ENCODE data around the gene MPRIP. TPM values are rescaled to one million over a fixed set of nuclear protein-coding genes. Genes with fewer than 3 reads are reported as not detected.
A peak's percentile ranks its signal among the peaks of the same experiment; 100 is the strongest.

Gene MPRIP
- total RNA-seq, 2 donors from 2014 or later: 235 to 252 TPM

DNA sequence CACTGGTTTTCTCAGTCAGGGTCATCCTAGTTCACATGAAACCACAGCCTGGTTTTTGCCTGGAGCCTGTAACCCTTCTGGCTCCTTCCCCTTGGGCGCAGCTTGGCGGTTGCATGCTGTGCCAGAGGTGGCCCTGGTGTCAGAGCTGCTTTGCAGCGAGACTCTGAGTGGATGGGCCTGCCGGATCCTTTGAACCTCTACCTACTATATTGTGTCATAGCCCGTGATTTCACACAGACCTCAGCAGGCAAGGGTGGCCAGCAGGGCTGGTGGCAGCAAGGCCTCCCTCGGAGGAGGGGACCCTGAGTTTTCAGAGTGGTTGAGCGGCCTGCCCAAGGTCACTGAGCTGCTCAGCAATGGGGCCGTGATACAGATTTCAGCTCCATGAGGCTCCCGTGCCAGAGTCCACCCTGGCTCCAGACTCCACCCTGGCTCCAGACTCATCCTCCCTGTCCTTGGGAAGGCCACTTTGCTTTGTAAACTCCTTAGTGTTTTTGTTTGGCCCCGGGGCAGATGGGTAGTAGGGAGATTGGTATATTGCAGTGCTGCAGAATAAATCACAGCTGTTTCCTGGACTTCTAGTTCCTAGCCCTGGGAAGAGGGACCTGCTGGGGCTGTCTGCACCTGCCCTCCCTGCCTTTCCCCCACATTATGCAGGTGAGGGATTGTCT lies 9.7 kb downstream of the MPRIP start:
- DNase-seq (ENCODE audit: low spot score) (no peak), ATAC-seq (ENCODE audit: insufficient number of reproducible peaks, low FRiP score, low read depth) (no peak)
- Histone ChIP-seq H3K9me3 (no peaks in the 10 kb centered on the region), H3K27me3 (replicated peaks; ENCODE audit: insufficient read depth) (no peaks in the 10 kb centered on the region), H3K27ac (peak overlapping the region in 1 of 2 donors; percentile 9), H3K4me3 (no peak overlapping the region), H3K4me1 (ENCODE audit: control insufficient read depth in 1 of 2, low read depth in 2 of 2) (peaks cover 46 to 73% of the 10 kb centered on the region in 2 donors), H3K36me3 (no peaks in the 10 kb centered on the region)
- TF ChIP-seq CTCF (IDR thresholded peaks at IDR 0.05): no peak

DNA sequence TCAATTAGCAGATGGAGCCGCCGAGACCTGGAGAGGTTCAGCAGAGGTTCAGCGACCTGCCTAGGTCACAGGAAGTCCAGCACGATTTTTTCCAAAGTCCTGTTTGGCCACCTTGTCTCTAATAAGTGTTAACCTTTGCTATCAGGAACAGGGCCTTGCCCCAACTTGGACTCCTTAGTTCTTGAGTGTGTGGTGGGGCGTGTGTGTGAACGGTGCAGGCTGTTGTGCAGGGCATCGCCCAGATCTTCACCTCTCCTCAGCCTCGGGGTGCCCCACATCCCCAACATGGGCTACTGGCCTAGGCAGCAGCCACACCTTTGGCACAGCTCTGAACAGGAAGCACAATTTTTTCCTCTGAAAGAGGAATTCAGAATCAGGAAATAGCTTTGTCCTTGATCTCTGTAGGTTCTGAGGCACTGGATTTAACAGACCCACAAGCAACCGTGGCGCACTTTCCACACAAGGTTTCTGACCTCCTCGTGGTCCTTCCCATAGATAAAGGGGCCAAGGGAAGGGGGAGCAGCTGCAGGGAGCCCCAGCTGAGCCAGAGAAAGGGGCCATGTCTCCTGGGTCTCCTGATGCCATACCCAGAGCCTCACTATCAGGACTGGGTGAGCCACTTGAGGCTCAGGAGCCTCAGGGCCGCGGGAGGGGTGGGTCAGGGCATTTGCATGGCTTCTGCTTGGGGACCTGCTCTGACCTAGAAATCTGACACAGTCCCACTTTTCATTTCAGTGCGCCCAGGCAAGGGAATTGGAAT lies 10.4 kb downstream of the MPRIP start:
- TF ChIP-seq CTCF (IDR thresholded peaks at IDR 0.05): no peak
- peaks cover 4% of the 10 kb centered on the region for H3K36me3 ChIP-seq
- H3K27ac ChIP-seq: peak overlapping the region in 1 of 2 donors; percentile 9
- ATAC-seq (ENCODE audit: insufficient number of reproducible peaks, low FRiP score, low read depth) (no peak), DNase-seq (ENCODE audit: low spot score) (no peak)
- H3K4me3 ChIP-seq: no peak overlapping the region
- H3K9me3 ChIP-seq: no peaks in the 10 kb centered on the region
- H3K4me1 ChIP-seq (ENCODE audit: control insufficient read depth in 1 of 2, low read depth in 2 of 2): peaks cover 42 to 74% of the 10 kb centered on the region in 2 donors
- H3K27me3 ChIP-seq (replicated peaks; ENCODE audit: insufficient read depth): no peaks in the 10 kb centered on the region

- peaks cover 9% of the 10 kb centered on the region for H3K36me3 ChIP-seq
- no peak for TF ChIP-seq CTCF (IDR thresholded peaks at IDR 0.05)
- H3K27ac ChIP-seq: no peak overlapping the region
- no peaks in the 10 kb centered on the region for H3K27me3 ChIP-seq (replicated peaks; ENCODE audit: insufficient read depth)
- ATAC-seq (ENCODE audit: insufficient number of reproducible peaks, low FRiP score, low read depth) (no peak), DNase-seq (ENCODE audit: low spot score) (no peak)
- no peaks in the 10 kb centered on the region for H3K9me3 ChIP-seq
- H3K4me3 ChIP-seq: no peak overlapping the region
- H3K4me1 ChIP-seq (ENCODE audit: control insufficient read depth in 1 of 2, low read depth in 2 of 2): peaks cover 44 to 72% of the 10 kb centered on the region in 2 donors
These were observed 11.5 kb downstream of the MPRIP start for GRCh38 chr17:17053446-17054379.

DNA sequence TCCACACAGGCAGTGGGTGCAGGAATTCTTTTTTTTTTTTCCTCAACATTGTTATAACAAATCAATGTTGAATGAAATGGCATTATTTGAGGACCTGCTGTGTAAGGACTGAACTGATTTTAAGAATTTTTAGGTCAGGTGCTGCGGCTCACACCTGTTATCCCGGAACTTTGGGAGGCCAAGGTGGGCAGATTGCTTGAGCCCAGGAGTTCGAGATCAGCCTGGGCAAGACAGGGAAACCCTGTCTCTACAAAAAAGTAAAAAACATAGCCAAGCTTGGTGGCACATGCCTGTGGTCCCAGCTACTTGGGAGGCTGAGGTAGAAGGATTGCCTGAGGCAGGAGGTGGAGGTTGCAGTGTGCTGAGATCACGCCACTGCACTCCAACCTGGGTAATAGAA lies 12.4 kb downstream of the MPRIP start:
- no peak for TF ChIP-seq CTCF (IDR thresholded peaks at IDR 0.05)
- H3K4me3 ChIP-seq: no peak overlapping the region
- DNase-seq (ENCODE audit: low spot score): no peak
- no peaks in the 10 kb centered on the region for H3K9me3 ChIP-seq
- no peak for ATAC-seq (ENCODE audit: insufficient number of reproducible peaks, low FRiP score, low read depth)
- peak overlapping the region; percentile 64 to 78 for H3K27ac ChIP-seq
- H3K27me3 ChIP-seq (replicated peaks; ENCODE audit: insufficient read depth): no peaks in the 10 kb centered on the region
- H3K36me3 ChIP-seq: peaks cover 9% of the 10 kb centered on the region
- H3K4me1 ChIP-seq (ENCODE audit: control insufficient read depth in 1 of 2, low read depth in 2 of 2): peaks cover 44 to 71% of the 10 kb centered on the region in 2 donors
